GM18909 (cell line): ENCODE measurements around the gene CREB3L4.

Source experiments
- ATAC-seq: cut with Tn5 transposase; IDR thresholded peaks from one replicate; pipeline ENCODE4 v1.9.1; 2021; ENCODE audit warnings: mild to moderate bottlenecking; ENCODE audit not compliant: unreplicated experiment, poor library complexity

The CREB3L4 gene

GRCh38 chr1:153967107-153967999, at the start of gene CREB3L4:
Gene CREB3L4 (plus strand): TSS chr1:153967902. CDS start chr1:153968526, 624 bp downstream.
- ATAC-seq: peak; percentile 73

DNA sequence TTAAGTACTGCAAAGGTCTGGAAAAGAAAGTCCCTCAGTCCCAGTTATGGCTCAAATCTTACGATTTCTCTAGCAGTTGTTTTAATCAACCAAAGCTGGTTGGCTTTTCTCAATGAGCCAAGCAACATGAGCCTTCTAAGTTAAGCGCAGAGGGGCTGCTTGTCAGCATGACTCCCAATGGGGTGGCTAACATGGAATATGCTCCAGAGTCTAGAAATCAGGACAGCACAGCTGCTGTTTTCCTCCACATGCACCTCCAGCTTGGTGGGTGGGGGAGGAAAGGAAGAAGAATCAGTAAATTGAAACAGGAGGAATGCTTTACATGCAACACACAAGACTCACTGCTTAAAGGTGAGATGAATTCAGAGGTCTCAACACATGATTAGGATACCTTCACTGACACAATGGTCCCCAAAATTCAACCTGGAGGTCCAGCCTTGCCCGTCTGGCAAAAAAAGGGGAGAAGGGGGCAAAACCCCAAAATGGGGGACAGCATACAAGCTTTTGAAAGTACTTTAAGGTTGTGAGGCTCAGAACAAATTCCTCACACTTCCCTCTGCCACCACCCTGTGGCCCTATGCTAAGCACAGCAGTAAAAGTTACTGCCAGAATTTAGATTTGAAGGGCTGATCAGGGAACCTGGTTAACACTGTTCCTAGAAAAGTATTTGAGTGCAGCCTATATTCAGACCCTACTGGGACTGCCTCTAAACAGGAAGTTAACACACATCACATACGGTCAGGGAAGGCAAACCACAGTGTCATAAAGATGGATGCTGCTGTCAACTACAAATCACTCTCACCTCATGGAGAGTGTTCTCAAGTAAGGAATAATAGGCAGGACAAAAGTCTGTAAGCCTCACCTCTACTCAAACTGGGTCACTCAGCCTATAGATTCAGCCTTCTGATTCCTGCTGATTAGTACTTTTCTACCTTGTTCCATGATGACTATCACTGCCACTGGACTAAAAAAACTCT, 47.5 kb upstream of the CREB3L4 start:
- no peak for ATAC-seq

DNA sequence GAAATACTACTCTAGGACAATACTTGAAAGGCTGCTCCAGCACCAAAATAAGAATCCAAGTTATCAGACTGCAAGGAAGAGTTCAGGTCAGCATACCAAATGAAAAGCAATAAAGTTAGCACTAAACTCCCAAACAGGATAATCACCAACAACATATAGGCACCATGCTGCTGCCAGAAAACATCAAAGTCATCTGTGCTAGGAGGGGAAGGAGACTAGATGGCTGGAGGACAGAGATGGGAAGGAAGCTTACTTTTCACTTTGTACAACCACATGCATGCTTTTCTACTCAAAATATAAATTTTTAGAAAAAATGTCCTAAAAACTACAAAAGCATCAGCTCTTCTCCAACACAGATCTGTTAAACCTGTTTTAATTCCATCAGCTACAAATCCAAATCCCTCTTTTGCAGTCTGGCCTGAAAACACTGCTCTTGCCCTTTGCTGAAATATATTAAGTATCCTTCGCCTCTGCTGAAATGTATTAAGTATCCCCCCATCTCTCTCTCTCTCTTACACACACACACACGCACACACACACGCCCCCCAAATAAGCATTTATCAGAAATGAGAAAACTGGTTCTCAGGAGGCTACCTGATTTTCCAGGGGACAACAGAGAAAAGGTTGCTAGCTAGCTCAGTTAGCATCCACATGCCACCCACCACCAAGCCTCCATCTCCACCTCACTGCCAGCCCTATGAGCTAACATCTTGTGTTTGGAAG, 46.5 kb upstream of the CREB3L4 start:
- no peak for ATAC-seq

DNA sequence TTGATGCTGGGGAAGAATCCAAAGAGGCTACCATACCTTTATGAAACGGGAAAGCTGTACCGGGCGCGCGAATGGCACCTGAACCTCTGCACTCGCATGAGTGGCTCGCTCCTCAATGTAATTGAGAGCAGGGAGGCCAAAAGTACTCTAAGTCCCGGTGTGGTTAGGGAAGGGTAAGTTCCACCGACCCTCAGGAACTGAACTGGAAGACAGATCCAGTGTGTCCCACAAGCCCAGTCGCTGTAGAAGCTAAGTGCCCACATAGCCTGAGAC, 46.0 kb upstream of the CREB3L4 start:
- ATAC-seq: no peak

DNA sequence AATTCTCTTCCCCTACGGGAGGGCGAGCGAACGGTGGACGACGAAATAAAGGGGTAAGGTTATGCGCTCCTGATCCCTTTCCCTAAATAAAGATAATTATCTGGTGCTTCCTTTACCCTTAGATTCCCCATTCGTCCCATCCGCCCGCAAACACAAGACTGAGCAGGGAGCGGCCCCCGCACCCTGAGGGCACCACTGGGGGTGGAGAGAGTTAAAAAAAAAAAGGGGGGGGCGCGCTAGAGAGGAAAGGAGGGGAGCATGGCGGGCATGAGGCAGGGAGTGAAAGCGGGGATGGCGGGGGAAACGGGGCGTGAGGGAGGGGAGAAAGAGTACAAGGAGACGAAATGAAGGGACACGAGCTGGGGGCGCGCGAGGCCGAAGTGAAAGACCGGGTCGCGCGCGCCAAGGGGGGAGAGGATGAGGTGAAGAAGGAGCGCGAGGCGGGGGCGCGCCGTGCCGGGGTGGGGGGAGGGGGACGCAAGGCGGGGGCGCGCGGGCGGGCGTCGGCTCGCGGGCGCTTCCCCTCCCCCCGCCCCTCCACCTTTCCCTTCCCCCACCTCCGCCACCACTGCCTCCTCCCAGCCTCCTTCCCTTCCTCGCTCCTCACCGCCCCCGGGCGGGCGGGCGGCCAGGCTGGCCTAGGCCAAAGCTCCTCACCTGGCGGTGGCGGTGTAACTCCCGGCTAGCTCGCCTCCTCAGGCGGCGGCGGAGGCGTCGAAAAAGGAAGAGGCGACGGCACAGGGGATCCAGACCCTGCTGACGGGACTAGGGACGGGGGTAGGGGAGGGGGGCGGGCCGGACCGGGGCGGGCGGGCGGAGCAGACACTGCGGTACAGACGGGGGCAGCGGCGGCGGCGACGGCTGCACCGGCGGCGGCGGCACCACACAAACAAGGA, 45.4 kb upstream of the CREB3L4 start:
- ATAC-seq: peak; percentile 31

- peak; percentile 92 for ATAC-seq
Measured at GRCh38 chr1:153922972-153923925, 44.5 kb upstream of the CREB3L4 start, which contains the start of gene GATAD2B. Gene GATAD2B (minus strand): TSS chr1:153922972. CDS start chr1:153828347, 94,625 bp downstream.

- ATAC-seq: no peak
Measured at GRCh38 chr1:153926405-153926804, 41.3 kb upstream of the CREB3L4 start.

- ATAC-seq: no peak
Measured at GRCh38 chr1:153928245-153928644, 39.5 kb upstream of the CREB3L4 start.

GRCh38 chr1:153928791-153929341, 38.8 kb upstream of the CREB3L4 start:
- no peak for ATAC-seq

- ATAC-seq: no peak
Measured at GRCh38 chr1:153929426-153929825, 38.3 kb upstream of the CREB3L4 start.

DNA sequence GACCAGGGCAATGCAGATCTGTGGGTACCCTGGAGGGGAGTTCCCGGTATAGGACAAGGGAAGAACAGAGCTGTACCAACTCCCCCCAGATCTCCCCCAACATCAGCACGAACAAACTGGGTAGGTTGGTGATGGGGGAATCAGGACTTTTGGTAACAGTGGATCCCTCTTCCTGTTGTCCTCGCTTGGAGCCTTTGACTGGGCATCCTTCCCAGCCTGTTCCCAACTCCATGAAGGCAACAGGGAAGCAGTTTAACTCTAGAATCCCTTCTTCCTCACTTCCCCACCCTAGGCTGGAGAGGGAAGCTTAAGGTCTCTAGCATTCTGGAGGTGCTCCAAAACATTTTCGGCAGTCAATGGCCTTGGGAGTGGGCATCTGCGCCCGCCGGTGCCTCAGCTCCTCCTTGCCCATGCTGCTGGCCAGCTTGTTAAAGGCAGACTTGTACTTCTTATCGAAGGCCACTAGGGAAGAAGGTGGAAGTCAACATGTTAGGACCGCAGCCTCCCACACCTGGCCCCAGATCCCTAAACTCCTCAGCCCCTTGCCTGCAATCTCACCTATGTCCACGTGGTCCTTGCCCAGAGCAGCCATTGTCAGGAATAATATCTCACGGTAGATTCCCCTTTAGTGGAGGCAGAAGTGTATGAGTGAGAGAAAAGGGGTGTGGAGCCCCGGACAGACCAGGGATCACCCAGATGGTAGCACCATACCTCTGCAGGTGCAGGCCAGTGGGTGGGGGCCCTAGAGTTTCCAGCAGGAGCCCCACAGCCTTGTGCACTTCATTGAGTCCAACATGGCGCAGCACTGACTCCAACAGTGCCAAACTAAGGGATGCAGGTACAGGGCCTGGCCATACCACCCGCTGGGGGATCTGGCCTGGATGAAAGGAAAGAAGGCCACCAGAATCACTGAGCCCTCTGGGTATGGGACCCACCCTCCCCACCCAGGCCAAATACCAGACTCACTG, 37.4 kb upstream of the CREB3L4 start:
- no peak for ATAC-seq

DNA sequence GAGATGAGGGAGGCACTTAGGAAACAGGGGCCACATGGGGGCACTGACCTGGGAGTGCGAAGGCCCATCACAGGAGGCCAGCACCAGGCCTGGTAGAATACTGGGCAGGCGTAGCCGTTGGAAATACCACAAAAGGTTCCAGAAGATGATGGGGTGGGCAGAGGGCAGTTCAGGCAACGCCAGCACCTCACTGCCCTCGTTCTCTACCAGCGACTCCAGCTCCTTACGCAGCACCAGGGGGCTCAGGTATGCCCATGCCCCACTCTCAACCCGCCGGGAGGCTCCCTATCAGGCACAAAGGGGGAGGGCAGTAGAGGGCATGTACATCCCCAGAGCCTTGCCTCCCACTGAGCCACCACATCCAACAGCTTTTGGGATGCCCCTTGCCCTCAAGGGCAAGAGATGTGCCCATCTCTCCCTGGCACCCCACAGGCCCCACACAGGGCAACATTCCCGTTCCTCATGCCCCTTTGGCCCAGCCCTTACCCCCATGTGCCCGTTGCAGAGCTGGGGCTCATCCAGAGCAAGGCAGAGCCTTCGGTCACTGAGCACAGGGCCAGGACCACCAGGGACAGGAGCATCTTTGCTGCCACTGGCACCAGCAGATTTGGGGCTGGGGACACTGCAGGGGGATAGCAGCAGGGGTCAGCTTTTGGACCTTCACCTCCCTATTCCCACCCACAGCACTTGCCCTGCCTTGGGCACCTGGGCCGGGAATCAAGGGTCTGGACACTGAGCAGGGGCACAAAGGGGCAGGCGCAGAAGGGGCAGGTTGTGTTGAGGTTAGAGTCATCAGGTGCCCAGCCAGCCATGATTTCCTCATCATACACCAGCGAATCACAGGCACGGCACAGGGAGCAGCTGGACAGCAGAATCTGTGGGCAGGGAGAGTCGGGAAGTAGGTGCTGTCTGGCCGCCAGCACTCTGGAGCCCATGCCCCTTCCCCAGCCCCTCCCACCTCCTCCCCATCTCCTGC, 35.3 kb upstream of the CREB3L4 start:
- ATAC-seq: no peak

GRCh38 chr1:153933430-153933829, 34.3 kb upstream of the CREB3L4 start:
- no peak for ATAC-seq

DNA sequence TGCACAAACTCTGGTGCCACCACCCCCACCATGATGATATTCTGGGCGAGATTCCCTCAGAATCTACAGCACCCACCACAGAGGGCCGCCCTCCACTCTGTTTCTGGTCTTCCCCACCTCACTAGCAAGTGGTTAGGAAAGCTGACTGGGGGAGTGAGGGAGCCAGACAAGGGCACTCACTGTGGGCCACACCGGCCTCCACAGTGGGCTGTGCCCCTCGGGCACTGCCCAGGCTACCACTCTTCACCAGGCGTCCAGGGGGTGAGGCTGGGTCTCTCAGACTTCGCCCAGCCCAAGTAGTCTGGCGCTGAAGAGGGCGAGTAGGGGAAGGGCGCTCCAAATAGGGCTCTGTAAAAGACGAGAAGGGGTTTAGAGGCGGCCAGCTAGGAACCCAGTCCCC, 33.7 kb upstream of the CREB3L4 start:
- no peak for ATAC-seq

- ATAC-seq: no peak
Measured at GRCh38 chr1:153934746-153935145, 33.0 kb upstream of the CREB3L4 start.
